BLaER1 (cell line): ENCODE data around the gene ENTHD1.

ENCODE experiments used
- H3K27ac ChIP-seq: shearing (Covaris generic); formaldehyde crosslinking; 2 replicates; pipeline ENCODE4 v1.8.1; 2022
- H3K27me3 ChIP-seq: shearing (Covaris generic); formaldehyde crosslinking; 2 replicates; pipeline ENCODE4 v1.8.1; 2022
- H3K36me3 ChIP-seq: shearing (Covaris generic); formaldehyde crosslinking; 2 replicates; pipeline ENCODE4 v1.8.1; 2022
- H3K4me1 ChIP-seq: shearing (Covaris generic); formaldehyde crosslinking; 2 replicates; pipeline ENCODE4 v1.8.1; 2022
- H3K4me2 ChIP-seq: shearing (Covaris generic); formaldehyde crosslinking; 2 replicates; pipeline ENCODE4 v1.8.1; 2022
- H3K4me3 ChIP-seq: shearing (Covaris generic); formaldehyde crosslinking; 2 replicates; pipeline ENCODE4 v1.8.1; 2022
- H3K9ac ChIP-seq: shearing (Covaris generic); formaldehyde crosslinking; 2 replicates; pipeline ENCODE4 v1.8.1; 2022
- H3K9me3 ChIP-seq: shearing (Covaris generic); formaldehyde crosslinking; 2 replicates; pipeline ENCODE4 v1.8.1; 2022
- H4K20me1 ChIP-seq: shearing (Covaris generic); formaldehyde crosslinking; 2 replicates; pipeline ENCODE4 v1.8.1; 2022
- Cebpa-rat ChIP-seq: shearing (Covaris generic); IDR thresholded peaks from 2 replicates; pipeline ENCODE4 v1.8.1; 2022

Gene ENTHD1

DNA sequence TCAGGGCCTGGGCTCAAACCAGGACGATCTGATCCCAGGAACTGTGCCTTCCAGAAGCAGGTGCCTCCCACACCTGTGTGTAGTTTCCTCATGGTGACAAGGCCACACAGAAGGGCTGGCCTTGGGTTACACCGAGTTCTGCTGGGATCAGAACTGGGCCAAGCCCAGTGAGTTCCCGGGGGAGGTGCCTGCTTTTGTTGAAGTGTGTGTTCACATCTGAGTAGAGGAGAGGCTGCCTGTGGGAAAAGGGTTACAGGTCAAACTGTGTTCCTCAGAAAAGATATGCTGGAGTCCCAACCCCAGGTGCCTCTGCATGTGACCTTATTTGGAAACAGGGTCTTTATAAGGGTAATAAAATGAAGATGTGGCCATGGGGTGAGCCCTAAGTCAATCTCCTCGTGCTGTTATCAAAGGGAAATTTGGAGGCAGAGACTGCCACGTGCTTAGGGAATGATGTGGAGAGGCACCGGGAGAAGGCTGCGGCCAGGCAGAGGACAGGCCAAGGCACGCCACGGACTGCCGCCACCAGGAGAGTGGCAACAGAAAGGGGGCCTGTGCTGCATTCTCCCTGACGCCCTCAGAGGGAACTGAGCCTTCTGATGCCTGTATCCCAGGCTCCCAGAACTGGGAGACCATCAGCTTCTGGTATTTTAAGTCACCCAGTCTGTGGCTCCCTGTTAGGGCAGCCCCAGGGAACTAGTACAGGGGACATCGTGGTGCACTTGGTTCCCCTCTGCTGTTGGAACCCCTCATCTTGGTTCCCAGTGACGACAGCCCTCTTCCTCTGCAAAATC, 164.2 kb downstream of the ENTHD1 start:
- TF ChIP-seq Cebpa-rat = no peak
- H3K27me3 ChIP-seq = no peaks in the 10 kb centered on the region

GRCh38 chr22:39728236-39728860, 165.2 kb downstream of the ENTHD1 start:
- H3K36me3 ChIP-seq = no peaks in the 10 kb centered on the region
- H3K27ac ChIP-seq = no peak overlapping the region
- no peaks in the 10 kb centered on the region for H3K27me3 ChIP-seq
- H4K20me1 ChIP-seq = no peaks in the 10 kb centered on the region
- H3K4me1 ChIP-seq = peaks cover 23% of the 10 kb centered on the region
- no peak for TF ChIP-seq Cebpa-rat
- no peaks in the 10 kb centered on the region for H3K9me3 ChIP-seq
- no peak overlapping the region for H3K4me2 ChIP-seq
- no peak overlapping the region for H3K4me3 ChIP-seq
- no peak overlapping the region for H3K9ac ChIP-seq

More for the DNA sequence above, 164.2 kb downstream of the ENTHD1 start:
- no peak overlapping the region for H3K4me2 ChIP-seq
- H3K27ac ChIP-seq = no peak overlapping the region
- no peaks in the 10 kb centered on the region for H4K20me1 ChIP-seq
- no peaks in the 10 kb centered on the region for H3K9me3 ChIP-seq
- H3K36me3 ChIP-seq = no peaks in the 10 kb centered on the region
- no peak overlapping the region for H3K4me3 ChIP-seq
- no peak overlapping the region for H3K9ac ChIP-seq
- peaks cover 23% of the 10 kb centered on the region for H3K4me1 ChIP-seq

GRCh38 chr22:39727541-39727940, 166.0 kb downstream of the ENTHD1 start:
- H3K27me3 ChIP-seq = no peaks in the 10 kb centered on the region
- H3K9ac ChIP-seq = no peak overlapping the region
- H3K36me3 ChIP-seq = no peaks in the 10 kb centered on the region
- no peaks in the 10 kb centered on the region for H3K9me3 ChIP-seq
- peaks cover 16% of the 10 kb centered on the region for H3K4me1 ChIP-seq
- no peak for TF ChIP-seq Cebpa-rat
- no peaks in the 10 kb centered on the region for H4K20me1 ChIP-seq
- no peak overlapping the region for H3K27ac ChIP-seq
- H3K4me2 ChIP-seq = no peak overlapping the region
- no peak overlapping the region for H3K4me3 ChIP-seq

DNA sequence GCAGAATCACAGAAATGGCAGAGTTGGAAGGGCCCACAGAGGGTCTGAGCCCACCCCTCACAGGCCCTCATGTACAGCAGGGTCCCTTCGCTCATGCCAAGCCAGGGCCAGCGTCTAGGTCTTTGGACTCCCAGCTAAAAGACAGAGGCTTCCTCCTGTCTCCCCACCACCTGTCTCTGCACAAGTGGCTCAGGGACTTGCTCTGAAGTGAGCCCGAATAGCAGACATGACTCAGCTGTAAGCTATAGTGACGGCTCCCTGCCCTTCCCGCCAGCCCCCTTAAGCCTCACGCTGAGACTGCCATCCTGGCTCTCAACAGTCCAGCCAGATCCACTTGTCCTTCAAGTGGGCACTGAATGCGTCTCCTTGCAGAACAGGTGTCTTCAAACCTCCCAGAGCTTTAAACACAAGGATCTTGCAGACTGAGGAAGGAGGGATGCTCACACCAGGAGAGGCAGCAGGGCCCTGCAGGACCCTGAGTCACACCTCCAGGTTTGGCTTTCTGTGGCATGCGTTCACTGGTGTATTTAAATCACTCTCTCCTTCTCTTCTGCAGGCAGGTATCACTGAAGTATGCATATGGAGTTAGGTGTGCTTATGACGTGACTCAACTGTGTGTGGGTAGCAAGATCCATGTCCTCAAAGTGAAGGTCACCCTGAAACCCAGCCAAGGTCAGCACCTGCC, 168.1 kb downstream of the ENTHD1 start:
- H3K36me3 ChIP-seq = no peaks in the 10 kb centered on the region
- no peaks in the 10 kb centered on the region for H3K4me1 ChIP-seq
- no peaks in the 10 kb centered on the region for H3K27me3 ChIP-seq
- H3K9ac ChIP-seq = no peak overlapping the region
- H3K27ac ChIP-seq = no peak overlapping the region
- no peak for TF ChIP-seq Cebpa-rat
- H4K20me1 ChIP-seq = no peaks in the 10 kb centered on the region
- no peak overlapping the region for H3K4me3 ChIP-seq
- H3K9me3 ChIP-seq = no peaks in the 10 kb centered on the region
- no peak overlapping the region for H3K4me2 ChIP-seq

DNA sequence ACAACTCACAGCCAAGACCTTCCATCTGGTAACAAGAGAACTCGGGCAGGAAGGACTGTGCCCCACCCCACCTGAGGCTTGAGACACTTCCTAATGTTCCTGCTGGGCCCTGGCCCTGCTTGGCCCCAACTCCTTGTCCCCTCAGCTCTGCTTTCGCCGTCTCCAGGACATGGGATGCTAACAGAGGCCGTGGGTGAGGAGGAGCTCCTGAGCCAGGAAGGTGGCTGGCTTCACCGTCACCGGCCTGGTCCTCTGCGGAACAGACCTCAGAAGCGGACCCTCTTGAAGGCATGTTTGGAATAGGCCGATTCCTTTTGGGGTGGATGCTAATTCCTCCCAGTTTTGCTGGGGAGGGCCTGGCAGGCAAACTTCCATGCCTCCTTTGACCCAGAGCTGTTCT, 168.7 kb downstream of the ENTHD1 start:
- no peaks in the 10 kb centered on the region for H3K27me3 ChIP-seq
- H3K36me3 ChIP-seq = no peaks in the 10 kb centered on the region
- no peak for TF ChIP-seq Cebpa-rat
- H3K27ac ChIP-seq = no peak overlapping the region
- H3K4me2 ChIP-seq = no peak overlapping the region
- H3K4me1 ChIP-seq = no peaks in the 10 kb centered on the region
- H4K20me1 ChIP-seq = no peaks in the 10 kb centered on the region
- H3K9me3 ChIP-seq = no peaks in the 10 kb centered on the region
- no peak overlapping the region for H3K9ac ChIP-seq
- no peak overlapping the region for H3K4me3 ChIP-seq

GRCh38 chr22:39724390-39724789, 169.2 kb downstream of the ENTHD1 start:
- Histone ChIP-seq H3K27ac (no peak overlapping the region), H3K4me3 (no peak overlapping the region), H3K4me1 (peaks cover 3% of the 10 kb centered on the region; the same call in 1 of the 2 replicates), H3K27me3 (no peaks in the 10 kb centered on the region), H4K20me1 (no peaks in the 10 kb centered on the region), H3K4me2 (no peak overlapping the region), H3K9me3 (no peaks in the 10 kb centered on the region), H3K36me3 (no peaks in the 10 kb centered on the region), H3K9ac (no peak overlapping the region)
- TF ChIP-seq Cebpa-rat = no peak

- Histone ChIP-seq H3K27me3 (no peaks in the 10 kb centered on the region), H3K4me2 (no peak overlapping the region), H3K4me3 (no peak overlapping the region), H3K27ac (no peak overlapping the region), H4K20me1 (no peaks in the 10 kb centered on the region), H3K36me3 (no peaks in the 10 kb centered on the region), H3K9ac (no peak overlapping the region), H3K9me3 (no peaks in the 10 kb centered on the region), H3K4me1 (peaks cover 5% of the 10 kb centered on the region; the same call in 1 of the 2 replicates)
- no peak for TF ChIP-seq Cebpa-rat
Observed at GRCh38 chr22:39723899-39724351, 169.6 kb downstream of the ENTHD1 start.

GRCh38 chr22:39723463-39723862, 170.1 kb downstream of the ENTHD1 start:
- Histone ChIP-seq H4K20me1 (no peaks in the 10 kb centered on the region), H3K4me3 (no peak overlapping the region), H3K9ac (no peak overlapping the region), H3K36me3 (no peaks in the 10 kb centered on the region), H3K4me2 (no peak overlapping the region), H3K27me3 (no peaks in the 10 kb centered on the region), H3K27ac (no peak overlapping the region), H3K9me3 (no peaks in the 10 kb centered on the region), H3K4me1 (peaks cover 5% of the 10 kb centered on the region; the same call in 1 of the 2 replicates)
- TF ChIP-seq Cebpa-rat = no peak

DNA sequence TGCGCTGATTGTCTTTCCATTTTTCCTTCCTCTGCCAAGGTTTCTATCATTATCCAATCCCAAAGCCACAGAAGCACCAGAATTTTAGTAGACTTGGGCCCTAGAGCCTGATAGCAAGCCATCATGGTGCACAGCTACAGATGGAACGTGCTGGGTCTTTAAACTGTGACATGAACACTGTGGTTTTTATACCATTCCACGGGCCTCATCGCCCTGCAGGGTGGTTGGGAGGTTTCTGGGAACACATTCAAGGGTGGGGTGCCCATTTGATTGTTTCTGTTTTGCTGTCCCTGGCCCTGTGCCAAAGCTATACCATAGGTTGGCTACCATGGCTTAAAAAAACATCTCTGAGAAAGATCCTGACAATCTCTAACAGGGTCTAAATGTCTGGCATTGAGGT, 171.1 kb downstream of the ENTHD1 start:
- Histone ChIP-seq H4K20me1 (no peaks in the 10 kb centered on the region), H3K27ac (no peak overlapping the region), H3K4me2 (no peak overlapping the region), H3K4me1 (peaks cover 5% of the 10 kb centered on the region; the same call in 1 of the 2 replicates), H3K9ac (no peak overlapping the region), H3K27me3 (no peaks in the 10 kb centered on the region), H3K36me3 (no peaks in the 10 kb centered on the region), H3K4me3 (no peak overlapping the region), H3K9me3 (no peaks in the 10 kb centered on the region)
- TF ChIP-seq Cebpa-rat = no peak

GRCh38 chr22:39722032-39722325, 171.6 kb downstream of the ENTHD1 start:
- Histone ChIP-seq H4K20me1 (no peaks in the 10 kb centered on the region), H3K4me1 (peaks cover 5% of the 10 kb centered on the region; the same call in 1 of the 2 replicates), H3K27ac (no peak overlapping the region), H3K9ac (no peak overlapping the region), H3K4me3 (no peak overlapping the region), H3K9me3 (no peaks in the 10 kb centered on the region), H3K36me3 (no peaks in the 10 kb centered on the region), H3K27me3 (no peaks in the 10 kb centered on the region), H3K4me2 (no peak overlapping the region)
- TF ChIP-seq Cebpa-rat = no peak
